DND-41 (cell line): ENCODE results near the gene LPCAT3.
A peak's percentile ranks its signal among the peaks of the same experiment; 100 is the strongest.

Source experiments
- ATAC-seq: fragments of 200-7000 bp; cut with Tn5 transposase; 3 replicates; pipeline ENCODE4 v1.9.1; 2021; ENCODE audit warnings: low read depth; ENCODE audit not compliant: insufficient read depth
- DNase-seq: peaks from one replicate; pipeline ENCODE4 v3.0.0-alpha.2; 2020
- H2AFZ ChIP-seq: 2 replicates; pipeline ENCODE4 v1.6.0; 2012; ENCODE audit warnings: low read depth, low read length
- H3K27ac ChIP-seq: 2 replicates; pipeline ENCODE4 v1.5.1; 2012; ENCODE audit warnings: low read length, inconsistent platforms
- H3K27me3 ChIP-seq: fragments of 200-600 bp; sonication (generic); 2 replicates; pipeline ENCODE4 v1.6.0; 2012; ENCODE audit warnings: low read length, mild to moderate bottlenecking, inconsistent platforms; ENCODE audit not compliant: insufficient read depth, poor library complexity
- H3K36me3 ChIP-seq: 2 replicates; pipeline ENCODE4 v1.5.1; 2012; ENCODE audit warnings: low read length, inconsistent platforms; ENCODE audit not compliant: insufficient read depth
- H3K4me1 ChIP-seq: 2 replicates; pipeline ENCODE4 v1.5.1; 2012; ENCODE audit warnings: mild to moderate bottlenecking, low read length; ENCODE audit not compliant: insufficient read depth
- H3K4me2 ChIP-seq: 2 replicates; pipeline ENCODE4 v1.6.0; 2012; ENCODE audit warnings: mild to moderate bottlenecking, moderate library complexity, low read length, inconsistent platforms; ENCODE audit not compliant: insufficient read depth
- H3K4me3 ChIP-seq, 2 experiments: fragments of 200-600 bp in 1 of 2; shearing (Covaris generic) in 1 of 2; 2 replicates each; pipeline ENCODE4 v1.5.1; 2012 to 2016; ENCODE audit warnings: inconsistent platforms in 2 of 2, low read length in 2 of 2, mild to moderate bottlenecking in 2 of 2, low read depth in 1 of 2, moderate library complexity in 1 of 2
- H3K79me2 ChIP-seq: 2 replicates; pipeline ENCODE4 v1.6.0; 2012; ENCODE audit warnings: low read length, inconsistent platforms; ENCODE audit not compliant: insufficient read depth
- H3K9ac ChIP-seq: 2 replicates; pipeline ENCODE4 v1.6.0; 2012; ENCODE audit warnings: low read depth, mild to moderate bottlenecking, inconsistent platforms, low read length, moderate library complexity
- H3K9me3 ChIP-seq: 2 replicates; pipeline ENCODE4 v1.5.1; 2012; ENCODE audit warnings: low read length, moderate library complexity, mild to moderate bottlenecking, inconsistent platforms; ENCODE audit not compliant: insufficient read depth, severe bottlenecking
- H4K20me1 ChIP-seq: 2 replicates; pipeline ENCODE4 v1.6.0; 2012; ENCODE audit warnings: low read length; ENCODE audit not compliant: insufficient read depth
- CTCF ChIP-seq: IDR thresholded peaks from 2 replicates; pipeline ENCODE4 v1.5.1; 2012; ENCODE audit warnings: borderline replicate concordance, low read length, moderate library complexity, mild to moderate bottlenecking; ENCODE audit not compliant: poor library complexity, severe bottlenecking; ENCODE audit errors: extremely low read depth
- EZH2 ChIP-seq: IDR thresholded peaks from 3 replicates; pipeline ENCODE4 v1.6.1; 2012; ENCODE audit warnings: borderline replicate concordance, low read depth, mild to moderate bottlenecking, moderate library complexity, low read length, inconsistent platforms; ENCODE audit not compliant: severe bottlenecking

The LPCAT3 gene

GRCh38 chr12:6941782-6942181, 76.5 kb downstream of the LPCAT3 start:
- no peaks in the 10 kb centered on the region for H3K27me3 ChIP-seq
- H3K27ac ChIP-seq, result peak overlapping the region; percentile 16; the same call in 1 of the 2 replicates
- H3K36me3 ChIP-seq, result peaks cover 51% of the 10 kb centered on the region
- no peak overlapping the region for H3K4me2 ChIP-seq
- peaks cover 57% of the 10 kb centered on the region for H3K4me1 ChIP-seq
- TF ChIP-seq EZH2 (no peak), CTCF (no peak)
- H3K9ac ChIP-seq, result no peak overlapping the region
- ATAC-seq, result no peak
- DNase-seq, result no peak
- H3K9me3 ChIP-seq, result no peaks in the 10 kb centered on the region
- H4K20me1 ChIP-seq, result no peaks in the 10 kb centered on the region
- no peak overlapping the region for H2AFZ ChIP-seq
- H3K4me3 ChIP-seq, result no peak overlapping the region
- H3K79me2 ChIP-seq, result peaks cover 32% of the 10 kb centered on the region

DNA sequence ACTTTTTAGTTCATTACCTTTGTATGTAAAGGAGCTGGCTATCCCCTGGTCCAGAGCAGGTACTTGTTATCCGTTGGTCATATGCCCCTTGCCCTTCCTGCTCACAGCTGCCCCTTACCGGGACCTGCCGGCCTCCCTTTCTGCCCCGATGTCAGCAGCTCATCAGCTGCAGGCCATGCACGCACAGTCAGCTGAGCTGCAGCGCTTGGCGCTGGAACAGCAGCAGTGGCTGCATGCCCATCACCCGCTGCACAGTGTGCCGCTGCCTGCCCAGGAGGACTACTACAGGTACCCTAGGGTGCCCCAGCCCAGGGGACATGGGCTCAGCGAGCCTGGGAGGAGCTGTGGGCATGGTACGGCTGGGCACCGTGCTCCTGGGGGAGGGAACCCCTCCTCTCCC, 77.0 kb downstream of the LPCAT3 start:
- Histone ChIP-seq H3K9me3 (no peaks in the 10 kb centered on the region), H2AFZ (no peak overlapping the region), H3K27ac (peak overlapping the region; percentile 16; the same call in 1 of the 2 replicates), H3K36me3 (peaks cover 51% of the 10 kb centered on the region), H3K4me3 (no peak overlapping the region), H3K27me3 (no peaks in the 10 kb centered on the region), H3K4me2 (no peak overlapping the region), H4K20me1 (0 out of 2 replicates have a peak, but pooled peaks cover under 1% of the 10 kb centered on the region), H3K4me1 (peaks cover 62% of the 10 kb centered on the region), H3K79me2 (peaks cover 38% of the 10 kb centered on the region), H3K9ac (no peak overlapping the region; the same call in 1 of the 2 replicates)
- ATAC-seq (no peak), DNase-seq (no peak)
- TF ChIP-seq CTCF, result no peak
- TF ChIP-seq EZH2, result no peak

DNA sequence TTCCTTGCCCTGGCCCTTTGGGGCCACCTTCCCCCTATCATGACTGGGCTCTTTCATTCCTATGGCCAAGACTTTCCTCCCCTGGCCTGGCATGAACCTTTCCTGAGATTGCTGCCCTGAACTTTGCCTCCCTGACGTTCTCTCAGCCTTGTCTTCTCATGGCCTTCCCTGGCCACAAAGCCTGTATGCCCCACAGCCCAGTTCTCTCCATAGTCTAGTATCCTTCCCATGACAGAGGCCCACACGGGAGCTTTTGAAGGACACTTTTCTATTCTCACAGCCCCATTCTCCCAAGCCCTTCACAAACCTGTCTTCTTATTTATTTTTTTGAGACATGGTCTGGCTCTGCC, 79.1 kb downstream of the LPCAT3 start:
- Histone ChIP-seq H3K9me3 (no peaks in the 10 kb centered on the region), H3K79me2 (peaks cover 42% of the 10 kb centered on the region), H3K9ac (peak overlapping the region; percentile 97; the same call in 1 of the 2 replicates), H3K4me3 (no peak overlapping the region; a peak in 1 of 4 replicates), H3K27ac (peak overlapping the region; percentile 98), H3K4me2 (peak overlapping the region; percentile 92; the same call in 1 of the 2 replicates), H3K36me3 (peaks cover 59% of the 10 kb centered on the region), H4K20me1 (peaks cover 8% of the 10 kb centered on the region), H3K4me1 (peaks cover 54% of the 10 kb centered on the region), H2AFZ (no peak overlapping the region), H3K27me3 (no peaks in the 10 kb centered on the region)
- ATAC-seq (no peak), DNase-seq (no peak)
- no peak for TF ChIP-seq EZH2

DNA sequence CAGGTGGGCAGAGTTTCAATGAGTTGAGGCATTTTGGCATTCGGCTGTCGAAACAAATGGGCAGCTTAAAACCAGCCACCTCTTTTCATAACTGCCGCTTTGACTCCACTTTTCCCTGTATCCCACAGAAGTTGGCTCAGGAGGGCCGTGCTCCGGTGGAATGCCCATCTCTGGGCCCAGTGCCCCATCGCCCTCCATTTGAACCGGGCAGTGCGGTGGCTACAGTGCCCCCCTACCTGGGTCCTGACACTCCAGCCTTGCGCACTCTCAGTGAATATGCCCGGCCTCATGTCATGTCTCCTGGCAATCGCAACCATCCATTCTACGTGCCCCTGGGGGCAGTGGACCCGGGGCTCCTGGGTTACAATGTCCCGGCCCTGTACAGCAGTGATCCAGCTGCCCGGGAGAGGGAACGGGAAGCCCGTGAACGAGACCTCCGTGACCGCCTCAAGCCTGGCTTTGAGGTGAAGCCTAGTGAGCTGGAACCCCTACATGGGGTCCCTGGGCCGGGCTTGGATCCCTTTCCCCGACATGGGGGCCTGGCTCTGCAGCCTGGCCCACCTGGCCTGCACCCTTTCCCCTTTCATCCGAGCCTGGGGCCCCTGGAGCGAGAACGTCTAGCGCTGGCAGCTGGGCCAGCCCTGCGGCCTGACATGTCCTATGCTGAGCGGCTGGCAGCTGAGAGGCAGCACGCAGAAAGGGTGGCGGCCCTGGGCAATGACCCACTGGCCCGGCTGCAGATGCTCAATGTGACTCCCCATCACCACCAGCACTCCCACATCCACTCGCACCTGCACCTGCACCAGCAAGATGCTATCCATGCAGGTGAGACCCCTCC, 79.7 kb downstream of the LPCAT3 start:
- no peak for TF ChIP-seq CTCF
- TF ChIP-seq EZH2, result no peak
- Histone ChIP-seq H3K79me2 (peaks cover 47% of the 10 kb centered on the region), H3K27ac (peak overlapping the region; percentile 98), H3K9ac (peak overlapping the region; percentile 97), H3K9me3 (no peaks in the 10 kb centered on the region), H3K4me3 (peak overlapping the region in 1 of 2 experiments; percentile 90; a peak in 3 of 4 replicates), H4K20me1 (peaks cover 8% of the 10 kb centered on the region), H3K4me2 (peak overlapping the region; percentile 92), H3K36me3 (peaks cover 65% of the 10 kb centered on the region), H3K4me1 (peaks cover 48% of the 10 kb centered on the region), H3K27me3 (no peaks in the 10 kb centered on the region), H2AFZ (peak overlapping the region; percentile 67)
- DNase-seq (no peak), ATAC-seq (no peak)
